Measurements from ENCODE around the gene AP4B1. TPM values are rescaled to one million over a fixed set of nuclear protein-coding genes. Genes with fewer than 3 reads are reported as not detected.

The AP4B1 gene
- total and polyA plus RNA-seq, 2 experiments from 2014 or later: 9.8 to 11.1 TPM

DNA sequence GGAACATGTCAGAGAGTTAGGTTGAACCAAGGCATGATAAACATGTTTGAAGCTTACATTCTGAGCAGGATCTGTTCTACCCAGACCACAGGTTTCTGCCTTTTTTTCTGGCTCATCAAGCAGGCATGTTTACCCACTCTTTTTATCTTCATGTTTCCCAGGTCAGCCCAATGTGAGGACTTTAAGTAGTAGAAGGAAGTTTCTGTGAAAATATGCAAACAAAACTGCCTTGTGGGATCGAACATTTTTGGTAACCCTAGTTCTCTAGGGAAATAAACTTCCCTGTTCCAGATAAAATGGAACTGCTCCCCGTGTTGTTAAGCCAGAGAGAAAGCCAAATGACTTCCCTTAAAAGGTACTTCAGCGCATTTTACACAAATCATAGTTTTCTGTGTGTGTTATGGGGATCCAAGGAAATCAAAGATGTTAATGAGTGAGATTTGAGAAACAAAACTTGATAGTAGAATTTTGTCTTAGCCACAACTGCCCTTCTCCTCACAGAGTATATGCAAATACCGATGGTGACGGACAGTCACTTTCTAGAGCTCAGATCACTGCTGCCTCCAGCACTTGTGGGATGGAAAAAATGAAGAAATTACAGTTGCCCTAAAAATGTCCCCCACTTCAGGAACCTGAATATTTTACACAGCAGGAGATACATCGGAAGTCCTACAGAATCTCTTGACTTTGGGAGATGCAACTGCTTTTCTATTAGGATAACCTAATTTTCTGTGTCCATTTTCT is 23.8 kb upstream of the AP4B1 start:
- Histone ChIP-seq H3K36me3 (replicated peaks; ENCODE audit: insufficient read depth, low read depth) (no peaks in the 10 kb centered on the region), H3K9me2 (replicated peaks; ENCODE audit: insufficient read depth) (no peaks in the 10 kb centered on the region), H4K20me1 (ENCODE audit: insufficient read depth, poor library complexity, severe bottlenecking) (peaks cover 17% of the 10 kb centered on the region), H3K27me3 (peaks cover under 1% of the 10 kb centered on the region), H3K4me2 (peak overlapping the region; percentile 80), H3K4me3 (peak overlapping the region; percentile 95), H2AFZ (peak overlapping the region; percentile 94), H3K79me2 (peaks cover 37% of the 10 kb centered on the region), H3K9me3 (ENCODE audit: low read depth) (no peaks in the 10 kb centered on the region), H3K27ac (peak overlapping the region; percentile 98), H3K4me1 (ENCODE audit: insufficient read depth) (peaks cover 27% of the 10 kb centered on the region)
- TF ChIP-seq EZH2 (IDR thresholded peaks at IDR 0.05; ENCODE audit: borderline replicate concordance): no peak
- no peak for TF ChIP-seq EZH2phosphoT487 (IDR thresholded peaks at IDR 0.05; ENCODE audit: low read depth, severe bottlenecking, unreplicated experiment)
- TF ChIP-seq, protein P1, sequence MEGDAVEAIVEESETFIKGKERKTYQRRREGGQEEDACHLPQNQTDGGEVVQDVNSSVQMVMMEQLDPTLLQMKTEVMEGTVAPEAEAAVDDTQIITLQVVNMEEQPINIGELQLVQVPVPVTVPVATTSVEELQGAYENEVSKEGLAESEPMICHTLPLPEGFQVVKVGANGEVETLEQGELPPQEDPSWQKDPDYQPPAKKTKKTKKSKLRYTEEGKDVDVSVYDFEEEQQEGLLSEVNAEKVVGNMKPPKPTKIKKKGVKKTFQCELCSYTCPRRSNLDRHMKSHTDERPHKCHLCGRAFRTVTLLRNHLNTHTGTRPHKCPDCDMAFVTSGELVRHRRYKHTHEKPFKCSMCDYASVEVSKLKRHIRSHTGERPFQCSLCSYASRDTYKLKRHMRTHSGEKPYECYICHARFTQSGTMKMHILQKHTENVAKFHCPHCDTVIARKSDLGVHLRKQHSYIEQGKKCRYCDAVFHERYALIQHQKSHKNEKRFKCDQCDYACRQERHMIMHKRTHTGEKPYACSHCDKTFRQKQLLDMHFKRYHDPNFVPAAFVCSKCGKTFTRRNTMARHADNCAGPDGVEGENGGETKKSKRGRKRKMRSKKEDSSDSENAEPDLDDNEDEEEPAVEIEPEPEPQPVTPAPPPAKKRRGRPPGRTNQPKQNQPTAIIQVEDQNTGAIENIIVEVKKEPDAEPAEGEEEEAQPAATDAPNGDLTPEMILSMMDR (IDR thresholded peaks at IDR 0.05; ENCODE audit: poor library complexity): no peak
- 20% methylated on average over 6 of the region's 6 CpGs for WGBS (ENCODE audit: low lambda C conversion rate, missing lambda C conversion rate)
- DNase-seq (ENCODE audit: low spot score): peak; percentile 24

DNA sequence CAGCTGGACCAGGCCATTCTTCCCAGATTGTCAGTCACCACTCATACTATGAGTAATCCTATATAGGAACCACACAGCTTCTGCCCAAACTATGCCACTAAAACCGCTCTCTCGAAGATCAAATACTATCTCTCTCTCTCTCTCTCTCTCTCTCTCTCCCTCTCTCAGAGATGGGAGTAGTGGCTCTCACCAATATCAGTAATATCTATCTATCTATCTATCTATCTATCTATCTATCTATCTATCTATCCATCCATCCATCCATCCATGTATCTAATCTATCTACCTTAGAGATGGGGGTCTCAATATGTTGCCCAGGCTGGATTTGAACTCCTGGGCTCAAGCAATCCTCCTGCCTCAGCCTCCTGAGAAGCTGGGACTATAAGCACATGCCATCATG is 19.9 kb upstream of the AP4B1 start:
- Histone ChIP-seq H3K4me2 (no peak overlapping the region), H3K79me2 (no peaks in the 10 kb centered on the region), H3K4me3 (no peak overlapping the region), H3K9me2 (replicated peaks; ENCODE audit: insufficient read depth) (no peaks in the 10 kb centered on the region), H2AFZ (no peak overlapping the region), H3K4me1 (ENCODE audit: insufficient read depth) (peaks cover 10% of the 10 kb centered on the region), H3K27me3 (peaks cover 6% of the 10 kb centered on the region), H3K9me3 (ENCODE audit: low read depth) (no peaks in the 10 kb centered on the region), H3K36me3 (replicated peaks; ENCODE audit: insufficient read depth, low read depth) (no peaks in the 10 kb centered on the region), H3K27ac (no peak overlapping the region), H4K20me1 (ENCODE audit: insufficient read depth, poor library complexity, severe bottlenecking) (no peaks in the 10 kb centered on the region)
- TF ChIP-seq EZH2 (IDR thresholded peaks at IDR 0.05; ENCODE audit: borderline replicate concordance) (no peak), EZH2phosphoT487 (IDR thresholded peaks at IDR 0.05; ENCODE audit: low read depth, severe bottlenecking, unreplicated experiment) (no peak)
- TF ChIP-seq, protein P1 (IDR thresholded peaks at IDR 0.05; ENCODE audit: poor library complexity): no peak
- no peak for DNase-seq (ENCODE audit: low spot score)
- 87% methylated on average over 2 of the region's 2 CpGs for WGBS (ENCODE audit: low lambda C conversion rate, missing lambda C conversion rate)

DNA sequence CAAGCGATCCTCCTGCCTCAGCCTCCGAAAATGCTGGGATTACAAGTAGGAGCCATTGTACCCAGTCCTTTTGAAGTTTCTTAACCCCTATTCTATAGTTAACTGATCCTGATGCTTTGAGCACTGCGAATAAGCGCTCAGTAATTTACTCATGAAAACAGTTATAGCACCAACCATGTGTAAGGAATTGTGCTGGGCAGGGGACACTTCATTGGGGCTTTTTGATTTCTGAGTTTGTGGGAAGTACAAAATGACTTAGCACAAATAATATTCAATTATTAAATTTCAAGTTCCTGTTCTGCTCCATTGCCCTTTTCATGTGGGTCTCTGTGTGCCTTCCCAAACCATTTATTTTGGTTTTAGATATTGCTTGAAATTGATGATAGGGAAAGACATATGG is 18.4 kb upstream of the AP4B1 start:
- H3K9me3 ChIP-seq (ENCODE audit: low read depth): no peaks in the 10 kb centered on the region
- no peaks in the 10 kb centered on the region for H3K36me3 ChIP-seq (replicated peaks; ENCODE audit: insufficient read depth, low read depth)
- TF ChIP-seq EZH2phosphoT487 (IDR thresholded peaks at IDR 0.05; ENCODE audit: low read depth, severe bottlenecking, unreplicated experiment) (no peak), EZH2 (IDR thresholded peaks at IDR 0.05; ENCODE audit: borderline replicate concordance) (no peak)
- TF ChIP-seq, protein P1 (IDR thresholded peaks at IDR 0.05; ENCODE audit: poor library complexity): no peak
- H3K79me2 ChIP-seq: no peaks in the 10 kb centered on the region
- DNase-seq (ENCODE audit: low spot score): no peak
- peaks cover 5% of the 10 kb centered on the region for H3K4me1 ChIP-seq (ENCODE audit: insufficient read depth)
- H3K27ac ChIP-seq: no peak overlapping the region
- H3K4me3 ChIP-seq: no peak overlapping the region
- no peaks in the 10 kb centered on the region for H4K20me1 ChIP-seq (ENCODE audit: insufficient read depth, poor library complexity, severe bottlenecking)
- H2AFZ ChIP-seq: no peak overlapping the region
- no peaks in the 10 kb centered on the region for H3K9me2 ChIP-seq (replicated peaks; ENCODE audit: insufficient read depth)
- H3K27me3 ChIP-seq: peaks cover 6% of the 10 kb centered on the region
- WGBS (ENCODE audit: low lambda C conversion rate, missing lambda C conversion rate): 82% methylated on average over 4 of the region's 4 CpGs
- no peak overlapping the region for H3K4me2 ChIP-seq
